DMS53 (cell line): Measurements from ENCODE around the gene SELENON.
A peak's percentile ranks its signal among the peaks of the same experiment; 100 is the strongest.

Source experiments
- DNase-seq: peaks from one replicate; lab custom pipeline; 2025; lab: John Stamatoyannopoulos, UW

Gene SELENON

GRCh38 chr1:25795211-25795610 lies 4.8 kb upstream of the SELENON start:
- no peak for DNase-seq

GRCh38 chr1:25795946-25796810 lies 3.8 kb upstream of the SELENON start:
- peak; percentile 80 for DNase-seq

GRCh38 chr1:25796811-25797458 lies 3.1 kb upstream of the SELENON start:
- peak; percentile 93 for DNase-seq

GRCh38 chr1:25797939-25798338 lies 2.1 kb upstream of the SELENON start:
- peak; percentile 69 for DNase-seq

- no peak for DNase-seq
These were observed 1.2 kb upstream of the SELENON start for GRCh38 chr1:25798666-25799351.

- no peak for DNase-seq
These were observed 550 bp upstream of the SELENON start for GRCh38 chr1:25799352-25799934.

- DNase-seq, result peak; percentile 39
These were observed 847 bp downstream of the SELENON start for GRCh38 chr1:25800703-25801377.

GRCh38 chr1:25802915-25803314 lies 2.9 kb downstream of the SELENON start:
- no peak for DNase-seq

- no peak for DNase-seq
These were observed 3.4 kb downstream of the SELENON start for GRCh38 chr1:25803368-25803767.

GRCh38 chr1:25804244-25804963 lies 4.4 kb downstream of the SELENON start:
- no peak for DNase-seq

GRCh38 chr1:25804964-25805862 lies 5.2 kb downstream of the SELENON start:
- no peak for DNase-seq

- no peak for DNase-seq
These were observed 5.9 kb downstream of the SELENON start for GRCh38 chr1:25805863-25806225.

- no peak for DNase-seq
These were observed 6.4 kb downstream of the SELENON start for GRCh38 chr1:25806418-25806817.

- DNase-seq, result no peak
These were observed 7.7 kb downstream of the SELENON start for GRCh38 chr1:25807480-25808390.

GRCh38 chr1:25808481-25809244 lies 8.7 kb downstream of the SELENON start:
- no peak for DNase-seq

GRCh38 chr1:25809283-25809926 lies 9.4 kb downstream of the SELENON start:
- no peak for DNase-seq

GRCh38 chr1:25809929-25810328 lies 9.9 kb downstream of the SELENON start:
- no peak for DNase-seq
